GM21619 (cell line): ENCODE results near the gene PRRX1.

Experiments used
- ATAC-seq: cut with Tn5 transposase; IDR thresholded peaks from one replicate; pipeline ENCODE4 v1.9.1; 2021; ENCODE audit not compliant: unreplicated experiment

The PRRX1 gene

GRCh38 chr1:170686291-170686690 is 22.4 kb downstream of the PRRX1 start:
- ATAC-seq = no peak

- no peak for ATAC-seq
Measured at GRCh38 chr1:170687621-170688020, 23.7 kb downstream of the PRRX1 start.

- no peak for ATAC-seq
Measured at GRCh38 chr1:170691258-170691657, 27.3 kb downstream of the PRRX1 start.

- no peak for ATAC-seq
Measured at GRCh38 chr1:170692866-170693575, 29.1 kb downstream of the PRRX1 start.

GRCh38 chr1:170694172-170694926 is 30.4 kb downstream of the PRRX1 start:
- no peak for ATAC-seq

GRCh38 chr1:170695955-170696590 is 32.1 kb downstream of the PRRX1 start:
- ATAC-seq = no peak

DNA sequence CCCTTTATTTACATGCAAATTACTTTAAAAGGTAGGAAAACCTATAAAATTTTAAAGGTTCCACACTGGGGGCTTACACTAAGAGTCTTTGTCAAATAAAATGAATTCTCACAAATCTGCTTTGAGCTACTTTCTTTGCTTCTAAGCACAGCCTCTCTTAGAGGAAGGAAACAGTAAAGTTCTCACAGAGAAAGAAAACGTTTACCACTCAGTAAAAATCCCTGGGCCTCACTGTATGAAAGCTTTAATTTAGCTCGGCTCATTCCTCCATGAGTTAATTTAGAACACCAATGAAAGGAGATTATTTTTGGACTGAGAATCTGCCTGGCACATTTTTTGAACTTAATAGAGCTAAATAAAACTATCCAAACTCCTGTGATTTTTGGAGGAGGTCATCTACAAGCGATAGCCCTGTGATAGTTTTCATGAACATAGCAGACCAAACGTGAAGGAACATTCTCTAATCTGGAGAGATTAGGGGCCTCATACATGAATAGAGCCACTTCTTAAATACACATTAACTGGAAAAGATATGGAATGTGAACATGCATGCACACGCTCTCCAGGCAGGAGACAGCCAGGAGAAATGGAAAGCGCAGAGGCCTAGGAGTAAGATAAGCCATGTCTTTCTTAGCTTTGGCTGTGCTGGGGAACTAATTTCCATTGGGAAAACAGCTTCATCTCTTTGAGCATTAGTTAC is 32.8 kb downstream of the PRRX1 start:
- ATAC-seq = no peak

GRCh38 chr1:170697316-170697715 is 33.4 kb downstream of the PRRX1 start:
- ATAC-seq = no peak

- ATAC-seq = no peak
Measured at GRCh38 chr1:170698301-170699275, 34.7 kb downstream of the PRRX1 start.

- no peak for ATAC-seq
Measured at GRCh38 chr1:170699696-170700095, 35.8 kb downstream of the PRRX1 start.

DNA sequence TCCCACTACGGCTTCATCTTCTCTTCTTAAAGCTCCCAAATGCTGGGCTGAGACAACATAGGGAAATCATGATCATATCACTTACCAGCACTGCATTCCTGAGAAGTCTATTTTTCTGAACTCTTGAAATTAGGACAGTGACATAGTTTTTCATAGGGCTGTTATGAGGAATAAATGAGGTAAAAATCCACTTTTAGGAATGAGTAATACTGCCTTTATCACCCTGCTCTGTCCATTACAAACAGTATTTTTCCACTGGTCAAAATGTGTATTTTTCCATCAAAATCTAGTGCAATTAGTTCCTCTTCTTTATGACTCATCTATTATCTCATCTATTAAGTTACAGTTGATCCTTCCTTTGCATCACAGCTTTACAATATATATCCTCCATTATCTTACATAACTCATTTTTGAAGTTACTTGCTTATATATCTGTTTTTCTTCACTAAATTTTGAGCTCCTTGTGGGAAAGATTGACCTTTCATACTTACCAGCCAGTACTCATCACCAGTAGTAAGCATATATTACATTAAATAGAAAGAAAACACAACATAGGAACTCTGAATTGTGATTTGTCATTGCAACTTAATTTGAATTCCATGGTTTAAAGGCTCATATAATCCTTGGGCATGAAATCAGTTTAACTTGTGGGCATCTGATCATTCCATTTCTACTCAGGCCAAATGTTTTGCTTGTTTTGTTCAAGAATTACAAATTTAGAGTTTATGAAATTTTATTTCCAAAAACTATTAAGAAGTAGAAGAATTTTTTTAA is 37.1 kb downstream of the PRRX1 start:
- ATAC-seq = no peak

- no peak for ATAC-seq
Measured at GRCh38 chr1:170701962-170702361, 38.0 kb downstream of the PRRX1 start.

DNA sequence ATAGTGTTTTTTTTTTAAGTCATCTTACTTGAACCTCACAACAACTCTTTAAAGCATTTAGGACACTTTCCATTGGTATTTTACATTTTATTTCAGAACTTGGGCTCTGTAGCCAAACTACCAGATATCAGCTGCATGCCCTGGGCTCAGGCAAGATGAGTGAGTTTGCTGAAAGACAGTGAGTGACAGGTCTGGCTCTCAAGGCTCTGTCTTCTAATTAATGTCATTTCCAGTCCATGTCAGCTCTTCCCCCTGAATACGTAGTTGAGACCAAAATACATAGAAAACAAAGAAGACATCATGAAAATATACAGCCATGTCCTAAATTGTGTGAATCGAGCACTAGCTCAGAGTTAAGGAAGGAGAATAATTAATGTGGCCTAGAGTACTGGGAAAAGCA is 39.7 kb downstream of the PRRX1 start:
- no peak for ATAC-seq

GRCh38 chr1:170704256-170704655 is 40.3 kb downstream of the PRRX1 start:
- no peak for ATAC-seq

DNA sequence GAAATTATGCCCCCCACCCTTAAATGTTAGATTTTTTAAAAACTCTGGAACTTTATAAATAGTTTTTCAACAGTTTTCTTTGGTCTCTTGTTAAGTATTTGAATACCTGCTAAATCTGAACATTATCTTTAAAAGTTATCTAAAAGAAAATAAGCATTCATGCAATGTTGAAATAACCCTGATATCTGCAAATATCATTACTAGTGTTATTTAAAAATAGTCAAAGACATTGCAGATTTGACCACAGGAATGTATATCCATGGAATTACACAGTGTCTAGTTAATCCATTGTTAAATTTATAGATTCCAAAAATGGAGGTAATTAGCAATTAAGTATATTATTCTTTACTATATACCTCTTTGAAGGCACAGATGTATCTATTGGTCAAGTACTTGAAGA is 42.0 kb downstream of the PRRX1 start:
- ATAC-seq = no peak

DNA sequence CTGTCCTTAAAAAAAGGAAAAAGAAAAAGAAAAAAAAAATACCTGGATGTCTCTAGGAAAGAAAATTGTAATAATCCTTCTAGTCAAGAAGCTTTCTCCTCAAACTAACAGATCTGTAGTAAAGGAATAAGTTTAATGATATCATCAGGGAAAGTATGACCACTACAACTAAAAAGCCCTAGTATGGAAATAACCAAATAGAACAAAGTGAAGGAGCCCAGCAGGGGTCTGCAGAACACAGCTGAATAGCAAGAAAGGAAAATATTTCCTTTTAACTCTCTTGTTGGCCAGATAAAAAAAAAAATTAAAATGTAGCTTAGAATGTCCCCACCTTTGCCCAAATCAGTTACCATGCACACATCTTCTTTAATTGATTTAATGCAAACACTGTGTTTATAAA is 43.2 kb downstream of the PRRX1 start:
- no peak for ATAC-seq

DNA sequence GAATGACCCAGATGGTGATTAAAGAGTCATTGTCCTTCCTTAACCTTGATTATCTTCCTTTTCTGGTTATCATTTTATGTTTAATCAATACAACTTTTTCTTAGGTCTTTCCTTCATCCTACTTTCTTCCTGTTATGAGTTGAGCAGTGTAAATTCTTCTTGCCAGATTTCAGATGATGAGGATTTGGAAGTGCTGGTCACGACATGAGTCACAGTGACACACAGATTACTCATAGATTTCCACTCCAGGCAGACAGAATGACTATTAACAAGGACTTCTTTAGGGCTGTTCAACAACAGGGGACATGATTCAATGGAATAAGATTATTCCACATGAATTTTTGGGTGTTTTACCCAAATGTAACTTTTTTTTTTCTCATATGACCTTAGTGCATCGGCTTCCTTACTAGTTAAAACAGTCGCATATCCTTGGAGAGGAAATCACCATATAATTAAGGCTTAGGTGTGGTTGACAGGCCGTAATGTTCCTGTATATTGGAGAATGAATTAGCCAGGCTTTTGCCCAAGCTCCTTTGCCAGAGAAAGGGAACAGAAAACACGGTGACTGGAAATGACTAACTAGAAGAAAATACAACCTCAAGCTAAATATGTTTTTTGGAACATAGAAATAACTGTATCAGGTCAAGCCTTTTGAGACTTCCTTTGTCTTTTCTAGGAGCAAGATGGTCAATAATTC is 44.2 kb downstream of the PRRX1 start:
- no peak for ATAC-seq

DNA sequence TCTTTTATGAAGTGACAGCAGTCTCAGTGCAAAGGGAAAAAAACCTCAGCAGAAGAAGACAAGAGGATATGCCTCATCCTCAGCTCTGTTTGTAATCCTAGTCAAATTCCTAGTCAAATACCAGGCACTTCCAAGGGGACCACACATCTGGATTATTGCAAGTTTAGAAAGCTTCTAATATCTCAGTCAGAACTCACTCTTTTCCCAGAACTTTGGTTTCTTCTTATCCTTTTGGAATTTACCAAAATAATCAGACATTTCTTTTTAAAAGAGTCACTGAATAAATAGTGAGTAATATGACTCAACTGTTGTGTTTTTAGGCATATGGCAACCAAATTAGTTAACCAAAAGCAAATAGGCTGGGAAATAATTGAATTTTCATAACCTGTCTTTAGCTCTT is 47.8 kb downstream of the PRRX1 start:
- ATAC-seq = no peak

DNA sequence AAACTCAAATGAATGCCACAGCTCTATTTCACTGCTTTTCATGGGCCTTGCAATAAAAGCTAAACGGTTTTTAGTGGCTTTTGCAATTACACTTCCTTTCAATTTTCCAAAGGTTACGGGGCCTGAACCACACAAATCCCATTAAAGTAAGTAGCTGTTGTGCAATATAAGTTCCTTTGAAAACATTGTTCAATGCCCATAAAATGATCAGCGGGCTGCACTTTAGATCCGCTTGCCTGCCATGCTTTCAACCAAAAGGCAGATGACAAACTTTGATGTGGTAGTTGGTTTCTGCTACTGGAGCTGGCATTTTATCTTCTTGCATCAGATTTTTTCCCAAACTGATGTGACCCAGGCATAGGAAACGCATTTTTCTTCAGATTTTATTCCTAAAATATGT is 50.2 kb downstream of the PRRX1 start:
- ATAC-seq = no peak
